HepG2 (cell line): ENCODE data around the gene NAPSA. TPM values are rescaled to one million over a fixed set of nuclear protein-coding genes. Genes with fewer than 3 reads are reported as not detected.

Source experiments
- AKAP8 ChIP-seq: sonication (generic); formaldehyde crosslinking; IDR thresholded peaks from 2 replicates; pipeline ENCODE4 v1.5.1; 2020; ENCODE audit warnings: mild to moderate bottlenecking, missing genetic modification reagents
- CENPT ChIP-seq: sonication (generic); formaldehyde crosslinking; IDR thresholded peaks from 2 replicates; pipeline ENCODE4 v1.8.0; 2022; ENCODE audit warnings: low read depth, mild to moderate bottlenecking, moderate library complexity, missing genetic modification reagents
- CHD2 ChIP-seq: IDR thresholded peaks from 2 replicates; pipeline ENCODE4 v1.6.1; 2011; ENCODE audit warnings: low read depth, low read length, improper control_type of control experiment
- FLYWCH1 ChIP-seq: sonication (generic); formaldehyde crosslinking; IDR thresholded peaks from 2 replicates; pipeline ENCODE4 v1.8.1; 2023; ENCODE audit warnings: mild to moderate bottlenecking, missing genetic modification reagents
- HIVEP1 ChIP-seq: sonication (generic); formaldehyde crosslinking; IDR thresholded peaks from 2 replicates; pipeline ENCODE4 v1.4.0; 2020; ENCODE audit warnings: mild to moderate bottlenecking, missing genetic modification reagents
- HNRNPK ChIP-seq: fragments of 200-400 bp; formaldehyde crosslinking; IDR thresholded peaks from 2 replicates; pipeline ENCODE4 v1.6.1; 2018; ENCODE audit warnings: low read length, low read depth, moderate library complexity, mild to moderate bottlenecking; ENCODE audit not compliant: poor library complexity, severe bottlenecking
- KDM5A ChIP-seq: fragments of 200-600 bp; sonication (generic); IDR thresholded peaks from 2 replicates; pipeline ENCODE4 v1.7.0; 2018; ENCODE audit warnings: antibody characterized with exemption, mild to moderate bottlenecking, low read length, borderline replicate concordance
- MED1 ChIP-seq: sonication (generic); formaldehyde crosslinking; IDR thresholded peaks from 2 replicates; pipeline ENCODE4 v1.4.0; 2020; ENCODE audit warnings: missing genetic modification reagents
- NBN ChIP-seq: fragments of 450-650 bp; conservative IDR thresholded peaks from 2 replicates; pipeline ENCODE4 v1.6.1; 2017
- NKX3-1 ChIP-seq: sonication (generic); formaldehyde crosslinking; IDR thresholded peaks from 2 replicates; pipeline ENCODE4 v1.5.0; 2020; ENCODE audit warnings: missing genetic modification reagents
- PHB2 ChIP-seq: fragments of 450-650 bp; IDR thresholded peaks from 2 replicates; pipeline ENCODE4 v1.6.1; 2018; ENCODE audit not compliant: partially characterized antibody
- SAP130 ChIP-seq: IDR thresholded peaks from 2 replicates; pipeline ENCODE4 v1.6.1; 2016; ENCODE audit warnings: low read depth
- SRF ChIP-seq: IDR thresholded peaks from 2 replicates; pipeline ENCODE4 v1.6.1; 2011; ENCODE audit warnings: mild to moderate bottlenecking, low read depth, low read length, moderate library complexity
- ZHX1 ChIP-seq: sonication (generic); formaldehyde crosslinking; IDR thresholded peaks from 2 replicates; pipeline ENCODE4 v1.8.1; 2022; ENCODE audit warnings: low read depth, mild to moderate bottlenecking, missing genetic modification reagents
- ZHX2 ChIP-seq, 2 experiments: sonication (generic) in 1 of 2; formaldehyde crosslinking in 1 of 2; IDR thresholded peaks; 2 replicates each; pipeline versions ENCODE4 v1.6.1 to v1.9.0; 2014 to 2022; ENCODE audit warnings: antibody characterized with exemption in 1 of 2, borderline replicate concordance in 1 of 2, inconsistent platforms in 1 of 2, low read depth in 1 of 2, missing genetic modification reagents in 1 of 2
- ZNF572 ChIP-seq: sonication (generic); formaldehyde crosslinking; IDR thresholded peaks from 2 replicates; pipeline ENCODE4 v1.5.1; 2020; ENCODE audit warnings: mild to moderate bottlenecking, missing genetic modification reagents
- ZNF597 ChIP-seq: sonication (generic); formaldehyde crosslinking; IDR thresholded peaks from 2 replicates; pipeline ENCODE4 v1.5.0; 2020; ENCODE audit warnings: missing genetic modification reagents
- ZNF724P ChIP-seq: sonication (generic); formaldehyde crosslinking; IDR thresholded peaks from 2 replicates; pipeline ENCODE4 v1.8.0; 2022; ENCODE audit warnings: missing genetic modification reagents, borderline replicate concordance
- ZNF766 ChIP-seq: sonication (generic); formaldehyde crosslinking; IDR thresholded peaks from 2 replicates; pipeline ENCODE4 v1.5.0; 2020; ENCODE audit warnings: missing genetic modification reagents, borderline replicate concordance
- ZNF780A ChIP-seq: sonication (generic); formaldehyde crosslinking; IDR thresholded peaks from 2 replicates; pipeline ENCODE4 v1.8.0; 2022; ENCODE audit warnings: mild to moderate bottlenecking, missing genetic modification reagents, moderate library complexity
- polyA plus RNA-seq, 8 experiments: library from polyadenylated mRNA; depleted of rRNA in 3 of 8; stranded (reverse) in 7 of 8; unstranded in 1 of 8; fragments of >200 nt; fragmentation: Illumina TruSeq in 4 of 8; extraction: Trizol in 4 of 8; gene quantifications; 2 replicates each; pipeline versions ENCODE4 v1.2.1 to v1.2.3, GENCODE V29; 2011 to 2016; ENCODE audit warnings: low read depth in 4 of 8, missing spikeins in 1 of 8, mixed read lengths in 1 of 8; ENCODE audit not compliant: insufficient read depth in 1 of 8
- total RNA-seq, 5 experiments: library from RNA; depleted of rRNA; stranded (reverse); fragments of >200 nt; fragmentation: Illumina TruSeq; extraction: Trizol; gene quantifications; 2 replicates each; pipeline ENCODE4 v1.2.3, GENCODE V29; 2016; ENCODE audit warnings: low read depth in 1 of 5

Gene NAPSA
- total and polyA plus RNA-seq, 2 of the 13 experiments (the other 11 are each of a cell fraction or from before 2014, with no cell fraction given): not detected

GRCh38 chr19:50383852-50384684, 18.6 kb upstream of the NAPSA start, which contains the start of gene POLD1 (continued):
- TF ChIP-seq ZNF597 (CRISPR knock-in tag) (no peak), ZNF724P (CRISPR knock-in tag) (peak; percentile 9; the same call in 1 of the 2 replicates), AKAP8 (CRISPR knock-in tag) (peak; percentile 96), NBN (no peak), CENPT (CRISPR knock-in tag) (no peak), ZHX1 (CRISPR knock-in tag) (no peak; the same call in 1 of the 2 replicates), ZNF780A (no peak), KDM5A (peak; percentile 85; the same call in 1 of the 2 replicates), FLYWCH1 (CRISPR knock-in tag) (no peak), ZNF572 (no peak), SRF (peak; percentile 88), ZHX2 (IDR thresholded peaks at IDR 0.05; ENCODE audit: low read depth) (no peak), ZHX2 (CRISPR knock-in tag; IDR thresholded peaks at IDR 0.05; ENCODE audit: borderline replicate concordance) (no peak), PHB2 (no peak), CHD2 (no peak), HIVEP1 (no peak), SAP130 (peak; percentile 80), HNRNPK (peak; percentile 99), MED1 (CRISPR knock-in tag) (peak; percentile 16; the same call in 1 of the 2 replicates), ZNF766 (CRISPR knock-in tag) (0 out of 2 replicates have a peak, but pooled peaks have one; percentile 24), NKX3-1 (CRISPR knock-in tag) (0 out of 2 replicates have a peak, but pooled peaks have one; percentile 66)
